Esophagus muscularis mucosa (tissue), 4 donors: ENCODE results near the gene LMNTD2. TPM values are rescaled to one million over a fixed set of nuclear protein-coding genes. Genes with fewer than 3 reads are reported as not detected.

Experiments
- DNase-seq: peaks from one replicate; pipeline ENCODE4 v3.0.0-alpha.2; 2017; ENCODE audit errors: extremely low spot score
- H3K27ac ChIP-seq, 4 donors: fragments of 200-600 bp; sonication (generic); replicated peaks in 1 of 4; 1 replicate in 3 of 4; 2 replicates in 1 of 4; pipeline ENCODE4 v1.5.1; 2016 to 2019; ENCODE audit warnings: mild to moderate bottlenecking in 1 of 4
- H3K27me3 ChIP-seq, 4 donors: fragments of 200-600 bp; sonication (generic); one replicate each; pipeline versions ENCODE4 v1.5.1 to v1.6.0; 2016 to 2019
- H3K36me3 ChIP-seq, 4 donors: fragments of 200-600 bp; sonication (generic); one replicate each; pipeline ENCODE4 v1.5.1; 2016 to 2019
- H3K4me1 ChIP-seq, 4 donors: fragments of 200-600 bp; sonication (generic); one replicate each; pipeline ENCODE4 v1.5.1; 2016 to 2019
- H3K4me3 ChIP-seq, 4 donors: fragments of 200-600 bp; sonication (generic); 1 replicate in 2 of 4; 2 replicates in 2 of 4; pipeline ENCODE4 v1.5.1; 2016 to 2019; ENCODE audit warnings: mild to moderate bottlenecking in 4 of 4, moderate library complexity in 1 of 4
- H3K9me3 ChIP-seq, 4 donors: fragments of 200-600 bp; sonication (generic); 1 replicate in 3 of 4; 2 replicates in 1 of 4; pipeline ENCODE4 v1.5.1; 2016 to 2019
- CTCF ChIP-seq, 3 experiments: fragments of 200-600 bp in 2 of 3; fragments of 450-650 bp in 1 of 3; sonication (generic) in 2 of 3; IDR thresholded peaks; one replicate each; pipeline ENCODE4 v1.5.1; 2017 to 2019; ENCODE audit warnings: antibody characterized with exemption in 3 of 3, mild to moderate bottlenecking in 2 of 3, moderate library complexity in 1 of 3
- EP300 ChIP-seq: sonication (generic); formaldehyde crosslinking; IDR thresholded peaks from one replicate; pipeline ENCODE4 v1.6.1; 2017; ENCODE audit warnings: antibody characterized with exemption
- POLR2A ChIP-seq: fragments of 450-650 bp; IDR thresholded peaks from one replicate; pipeline ENCODE4 v1.6.1; 2017; ENCODE audit warnings: antibody characterized with exemption, moderate library complexity, mild to moderate bottlenecking, low read depth
- POLR2AphosphoS5 ChIP-seq, 2 donors: sonication (generic); formaldehyde crosslinking; IDR thresholded peaks; one replicate each; pipeline ENCODE4 v1.6.1; 2017; ENCODE audit warnings: antibody characterized with exemption in 2 of 2
- WGBS: methylation state at CpG from one replicate; pipeline ENCODE4 v1.1.5; 2018; 5-methylcytosine and 5-hydroxymethylcytosine counted together
- intact Hi-C: fragments of 100-400 bp; cut with DNase I; formaldehyde crosslinking; loops from one replicate; pipeline ENCODE4 v1.15.1; 2023
- total RNA-seq, 4 donors: library from RNA; depleted of rRNA; stranded (reverse); fragments of >200 nt; gene quantifications; one replicate each; pipeline versions ENCODE4 v1.1.0 to v1.2.1, GENCODE V29; 2016

LMNTD2 gene
- total RNA-seq, 4 donors from 2014 or later: 0.52 to 3.1 (median 1.7) TPM

DNA sequence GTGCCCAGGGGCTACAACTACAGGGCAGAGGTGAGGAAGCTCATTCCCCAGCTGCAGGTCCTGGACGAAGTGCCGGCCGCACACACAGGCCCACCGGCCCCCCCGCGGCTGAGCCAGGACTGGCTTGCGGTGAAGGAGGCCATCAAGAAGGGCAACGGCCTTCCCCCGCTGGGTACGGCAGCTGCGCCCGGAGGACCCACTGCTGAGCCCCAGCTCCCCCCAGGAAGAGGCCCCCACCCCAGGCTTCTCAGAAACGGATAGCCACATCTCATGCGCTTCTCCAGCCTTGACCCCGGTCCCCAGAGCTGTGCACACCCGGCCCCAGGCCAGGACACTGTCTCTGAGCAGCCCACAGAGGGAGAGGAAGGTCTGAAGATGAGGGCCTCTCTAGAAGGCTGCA, 9.4 kb downstream of the LMNTD2 start:
- peaks cover 15 to 20% (median 20%) of the 10 kb centered on the region in 4 donors for H3K4me1 ChIP-seq
- intact Hi-C loops: no loop called here
- no peak overlapping the region for H3K27ac ChIP-seq
- TF ChIP-seq POLR2AphosphoS5 (IDR thresholded peaks at IDR 0.05) (no peak), CTCF (IDR thresholded peaks at IDR 0.05) (no peak), POLR2A (no peak), EP300 (no peak)
- H3K36me3 ChIP-seq: no peaks in the 10 kb centered on the region
- H3K9me3 ChIP-seq: no peaks in the 10 kb centered on the region
- peaks cover 14 to 72% (median 38%) of the 10 kb centered on the region in 4 donors for H3K27me3 ChIP-seq
- no peak for DNase-seq
- H3K4me3 ChIP-seq: no peak overlapping the region
- no CpG with 5 or more reads among the region's 16 CpGs for WGBS

- TF ChIP-seq POLR2A (no peak), CTCF (IDR thresholded peaks at IDR 0.05) (no peak), POLR2AphosphoS5 (IDR thresholded peaks at IDR 0.05) (no peak), EP300 (no peak)
- peaks cover 14 to 16% (median 15%) of the 10 kb centered on the region in 4 donors for H3K4me1 ChIP-seq
- H3K27ac ChIP-seq: no peak overlapping the region
- no peaks in the 10 kb centered on the region for H3K36me3 ChIP-seq
- DNase-seq: no peak
- WGBS: 93% methylated on average over 2 of the region's 5 CpGs
- peaks cover 10 to 68% (median 34%) of the 10 kb centered on the region in 4 donors for H3K27me3 ChIP-seq
- H3K9me3 ChIP-seq: no peaks in the 10 kb centered on the region
- intact Hi-C loops: no loop called here
- no peak overlapping the region for H3K4me3 ChIP-seq
These were observed 9.8 kb downstream of the LMNTD2 start for GRCh38 chr11:550746-551085.

DNA sequence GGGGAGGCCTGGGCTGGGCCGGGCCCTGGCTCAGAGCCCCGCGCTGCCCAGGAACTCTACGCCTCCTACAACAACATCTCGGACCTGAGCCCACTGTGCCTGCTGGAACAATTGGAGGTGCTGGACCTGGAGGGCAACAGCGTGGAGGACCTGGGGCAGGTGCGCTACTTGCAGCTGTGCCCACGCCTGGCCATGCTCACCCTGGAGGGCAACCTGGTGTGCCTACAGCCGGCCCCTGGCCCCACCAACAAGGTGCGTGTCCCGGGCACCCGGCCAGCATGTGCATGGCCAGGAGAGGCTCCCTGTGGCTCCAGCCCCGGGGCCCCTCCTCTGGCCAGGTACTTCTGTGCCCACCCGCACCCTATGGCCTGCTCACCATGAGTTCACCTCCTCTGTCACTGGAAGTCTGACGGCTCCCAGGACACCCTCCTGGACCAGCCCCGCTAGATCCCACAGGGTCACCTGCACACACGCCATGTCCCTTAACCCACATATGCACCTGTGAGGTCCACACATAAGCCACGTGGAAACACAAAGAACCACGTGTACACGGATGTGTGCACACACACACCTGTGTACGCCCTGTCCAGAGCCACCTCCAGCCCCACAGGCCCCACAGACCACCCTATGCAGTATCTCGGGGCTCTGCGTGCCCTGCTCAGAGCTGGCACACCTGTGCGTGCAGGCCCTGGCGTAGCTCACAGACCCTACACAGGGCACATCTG, 10.4 kb downstream of the LMNTD2 start:
- intact Hi-C loops: no loop called here
- 91% methylated on average over 16 of the region's 25 CpGs for WGBS
- Histone ChIP-seq H3K4me1 (peaks cover 8 to 11% (median 10%) of the 10 kb centered on the region in 4 donors), H3K27ac (no peak overlapping the region), H3K4me3 (no peak overlapping the region), H3K36me3 (no peaks in the 10 kb centered on the region), H3K9me3 (no peaks in the 10 kb centered on the region), H3K27me3 (peaks cover 7 to 66% (median 28%) of the 10 kb centered on the region in 4 donors)
- no peak for DNase-seq
- TF ChIP-seq CTCF (IDR thresholded peaks at IDR 0.05): no peak
- TF ChIP-seq EP300: no peak
- no peak for TF ChIP-seq POLR2AphosphoS5 (IDR thresholded peaks at IDR 0.05)
- TF ChIP-seq POLR2A: no peak

- Histone ChIP-seq H3K27ac (no peak overlapping the region), H3K9me3 (no peaks in the 10 kb centered on the region), H3K36me3 (no peaks in the 10 kb centered on the region), H3K27me3 (peaks cover 3 to 64% (median 17%) of the 10 kb centered on the region in 4 donors), H3K4me3 (no peak overlapping the region), H3K4me1 (no peaks in the 10 kb centered on the region)
- no peak for TF ChIP-seq POLR2AphosphoS5 (IDR thresholded peaks at IDR 0.05)
- TF ChIP-seq EP300: no peak
- no peak for TF ChIP-seq POLR2A
- no peak for TF ChIP-seq CTCF (IDR thresholded peaks at IDR 0.05)
- intact Hi-C loops: no loop called here
- WGBS: 88% methylated on average over 30 of the region's 32 CpGs
- no peak for DNase-seq
These were observed 11.6 kb downstream of the LMNTD2 start for GRCh38 chr11:548700-549603.
